Kidney (tissue), 14 donors: Measurements from ENCODE around the gene ACVR1B. TPM values are rescaled to one million over a fixed set of nuclear protein-coding genes. Genes with fewer than 3 reads are reported as not detected.
A peak's percentile ranks its signal among the peaks of the same experiment; 100 is the strongest.

ENCODE experiments used
- DNase-seq, 5 donors: peaks; one replicate each; pipeline ENCODE4 v3.0.0-alpha.2; 2013 to 2020
- FAIRE-seq: peaks from 2 replicates; lab custom pipeline; 2012; peaks lifted over from hg19 to GRCh38; lab: Jason Lieb, UNC
- H3K27ac ChIP-seq, 2 donors: one replicate each; pipeline ENCODE4 v1.7.0; 2013; ENCODE audit warnings: low read depth in 2 of 2, low read length in 2 of 2, inconsistent platforms in 1 of 2
- H3K27me3 ChIP-seq: one replicate; pipeline ENCODE4 v1.7.1; 2013; ENCODE audit warnings: low read length, inconsistent platforms; ENCODE audit not compliant: control insufficient read depth, insufficient read depth
- H3K36me3 ChIP-seq, 3 donors: one replicate each; pipeline versions ENCODE4 v1.7.0 to v1.7.1; 2013; ENCODE audit warnings: low read length in 3 of 3, control low read depth in 1 of 3, inconsistent platforms in 1 of 3; ENCODE audit not compliant: insufficient read depth in 3 of 3, control insufficient read depth in 2 of 3
- H3K4me1 ChIP-seq, 3 donors: one replicate each; pipeline versions ENCODE4 v1.7.0 to v1.7.1; 2013; ENCODE audit warnings: low read length in 3 of 3, inconsistent platforms in 1 of 3, low read depth in 1 of 3; ENCODE audit not compliant: control insufficient read depth in 2 of 3, insufficient read depth in 2 of 3
- H3K4me3 ChIP-seq, 3 donors: one replicate each; pipeline versions ENCODE4 v1.7.0 to v1.8.1; 2013; ENCODE audit warnings: low read length in 3 of 3, control low read depth in 1 of 3, inconsistent platforms in 1 of 3
- H3K9ac ChIP-seq, 3 donors: one replicate each; pipeline versions ENCODE4 v1.7.0 to v1.7.1; 2013; ENCODE audit warnings: low read length in 3 of 3, control low read depth in 1 of 3, inconsistent platforms in 1 of 3
- H3K9me3 ChIP-seq, 3 donors: one replicate each; pipeline versions ENCODE4 v1.7.0 to v1.7.1; 2013; ENCODE audit warnings: low read length in 3 of 3, control low read depth in 1 of 3, inconsistent platforms in 1 of 3; ENCODE audit not compliant: control insufficient read depth in 2 of 3, insufficient read depth in 1 of 3
- intact Hi-C: fragments of 100-400 bp; cut with DNase I; formaldehyde crosslinking; loops from one replicate; pipeline ENCODE4 v1.11.1; 2022
- polyA plus RNA-seq: library from polyadenylated mRNA; stranded (reverse); fragments of 350-450 nt; fragmentation: Illumina TruSeq; extraction: RNeasy Lipid Tissue Mini Kit (QIAGEN cat#74804); gene quantifications from one replicate; pipeline ENCODE4 v1.2.3, GENCODE V29; 2014; ENCODE audit warnings: low read depth, low replicate concordance; ENCODE audit not compliant: insufficient read depth
- total RNA-seq: library from RNA; stranded (reverse); fragmentation: NEBNext Ultra II Directional; extraction: Animal tissue kit (Norgen Biotek cat#: 25700); gene quantifications from one replicate; pipeline ENCODE4 v1.2.1, GENCODE V29; 2021
- TF ChIP-seq, protein P1 (sequence below): IDR thresholded peaks from 3 replicates; pipeline ENCODE4 v1.5.1; 2012; ENCODE audit warnings: mild to moderate bottlenecking, moderate library complexity, borderline replicate concordance; ENCODE audit not compliant: insufficient read depth; ENCODE audit errors: extremely low read depth
- donor health status: control.
- donor health status: control.
- donor health status: control.
- donor health status: control.
- donor health status: control.
- donor health status: DM: yes; HTN: yes; CAD: no.
- donor health status: Normal renal cell carcinoma (clear cell type).

Gene ACVR1B
- total and polyA plus RNA-seq, 2 donors from 2014 or later = 30.6 to 95.5 TPM

- peak in 1 of 5 donors; percentile 23 for DNase-seq
- Histone ChIP-seq H3K36me3 (peaks cover 0 to 3% (median 0%) of the 10 kb centered on the region in 3 donors), H3K27me3 (no peaks in the 10 kb centered on the region), H3K9me3 (no peaks in the 10 kb centered on the region), H3K4me3 (no peak overlapping the region), H3K4me1 (peaks cover 0 to 31% (median 29%) of the 10 kb centered on the region in 3 donors), H3K9ac (no peak overlapping the region), H3K27ac (peak overlapping the region; percentile 7 to 48)
- no peak for FAIRE-seq
- intact Hi-C loops = no loop called here
- TF ChIP-seq, protein P1, sequence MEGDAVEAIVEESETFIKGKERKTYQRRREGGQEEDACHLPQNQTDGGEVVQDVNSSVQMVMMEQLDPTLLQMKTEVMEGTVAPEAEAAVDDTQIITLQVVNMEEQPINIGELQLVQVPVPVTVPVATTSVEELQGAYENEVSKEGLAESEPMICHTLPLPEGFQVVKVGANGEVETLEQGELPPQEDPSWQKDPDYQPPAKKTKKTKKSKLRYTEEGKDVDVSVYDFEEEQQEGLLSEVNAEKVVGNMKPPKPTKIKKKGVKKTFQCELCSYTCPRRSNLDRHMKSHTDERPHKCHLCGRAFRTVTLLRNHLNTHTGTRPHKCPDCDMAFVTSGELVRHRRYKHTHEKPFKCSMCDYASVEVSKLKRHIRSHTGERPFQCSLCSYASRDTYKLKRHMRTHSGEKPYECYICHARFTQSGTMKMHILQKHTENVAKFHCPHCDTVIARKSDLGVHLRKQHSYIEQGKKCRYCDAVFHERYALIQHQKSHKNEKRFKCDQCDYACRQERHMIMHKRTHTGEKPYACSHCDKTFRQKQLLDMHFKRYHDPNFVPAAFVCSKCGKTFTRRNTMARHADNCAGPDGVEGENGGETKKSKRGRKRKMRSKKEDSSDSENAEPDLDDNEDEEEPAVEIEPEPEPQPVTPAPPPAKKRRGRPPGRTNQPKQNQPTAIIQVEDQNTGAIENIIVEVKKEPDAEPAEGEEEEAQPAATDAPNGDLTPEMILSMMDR = no peak
These were observed 29.4 kb upstream of the ACVR1B start for GRCh38 chr12:51922146-51922545.

DNA sequence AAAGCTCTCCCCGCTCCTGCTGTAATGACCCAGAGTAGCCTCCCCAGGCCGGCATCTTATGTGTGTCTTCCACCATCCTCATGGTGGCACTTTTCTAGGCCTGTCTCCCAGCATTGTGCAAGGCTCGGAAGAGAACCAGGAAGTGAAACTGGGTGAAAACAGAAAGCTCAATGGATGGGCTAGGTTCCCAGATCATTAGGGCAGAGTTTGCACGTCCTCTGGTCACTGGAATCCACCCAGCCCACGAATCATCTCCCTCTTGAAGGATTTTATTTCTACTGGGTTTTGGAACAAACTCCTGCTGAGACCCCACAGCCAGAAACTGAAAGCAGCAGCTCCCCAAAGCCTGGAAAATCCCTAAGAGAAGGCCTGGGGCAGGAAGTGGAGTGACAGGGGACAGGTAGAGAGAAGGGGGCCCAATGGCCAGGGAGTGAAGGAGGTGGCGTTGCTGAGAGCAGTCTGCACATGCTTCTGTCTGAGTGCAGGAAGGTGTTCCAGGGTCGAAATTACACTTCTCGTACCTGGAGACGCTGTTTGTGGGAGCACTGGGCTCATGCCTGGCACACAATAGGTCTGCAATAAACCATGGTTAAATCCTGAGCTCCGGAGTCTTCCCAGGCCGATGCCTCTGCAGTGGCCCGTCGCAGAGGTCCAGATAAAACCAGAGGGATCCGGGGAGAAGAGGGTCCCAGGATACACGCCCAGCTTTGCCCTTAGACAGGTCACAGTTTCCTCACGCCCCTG lies 28.6 kb upstream of the ACVR1B start:
- Histone ChIP-seq H3K36me3 (peaks cover 0 to 3% (median 0%) of the 10 kb centered on the region in 3 donors), H3K27ac (peak overlapping the region; percentile 65 to 68), H3K27me3 (no peaks in the 10 kb centered on the region), H3K4me3 (peak overlapping the region in 1 of 3 donors; percentile 13), H3K4me1 (peaks cover 0 to 31% (median 29%) of the 10 kb centered on the region in 3 donors), H3K9me3 (no peaks in the 10 kb centered on the region), H3K9ac (peak overlapping the region in 1 of 3 donors; percentile 44)
- TF ChIP-seq, protein P1 = no peak
- FAIRE-seq (no peak), DNase-seq (peak in 2 of 5 donors; percentile 30 to 53)
- intact Hi-C loops = no loop called here

- DNase-seq (peak in 3 of 5 donors; percentile 57 to 90 (median 66)), FAIRE-seq (no peak)
- Histone ChIP-seq H3K4me3 (no peak overlapping the region), H3K36me3 (peaks cover 0 to 3% (median 0%) of the 10 kb centered on the region in 3 donors), H3K4me1 (peaks cover 0 to 31% (median 29%) of the 10 kb centered on the region in 3 donors), H3K9me3 (no peaks in the 10 kb centered on the region), H3K9ac (peak overlapping the region in 1 of 3 donors; percentile 44), H3K27me3 (no peaks in the 10 kb centered on the region), H3K27ac (peak overlapping the region; percentile 65 to 68)
- intact Hi-C loops = no loop called here
- TF ChIP-seq, protein P1 = peak; percentile 75
These were observed 27.8 kb upstream of the ACVR1B start for GRCh38 chr12:51923506-51924365.
